Panc1 (cell line): ENCODE data around the gene NCAPH2. TPM values are rescaled to one million over a fixed set of nuclear protein-coding genes. Genes with fewer than 3 reads are reported as not detected.

ENCODE experiments used
- ATAC-seq: fragments of 200-7000 bp; cut with Tn5 transposase; 2 replicates; pipeline ENCODE4 v1.9.1; 2020; ENCODE audit warnings: mild to moderate bottlenecking, moderate library complexity
- BruUV-seq: library from RNA; stranded (reverse); fragments of 400-500 nt; replicated peaks from 2 replicates; lab custom pipeline; 2021; lab: Mats Ljungman, UMichigan
- CTCF ChIA-PET: fragments of 300-600 bp; sonication (Branson Sonifier 250); formaldehyde crosslinking; loops from one replicate; lab custom pipeline; 2022; ENCODE audit warnings: antibody characterized with exemption; lab: Charles Lee
- POLR2A ChIA-PET: fragments of 300-600 bp; sonication (Branson Sonifier 250); formaldehyde crosslinking; loops from one replicate; lab custom pipeline; 2022; ENCODE audit warnings: antibody characterized with exemption; lab: Charles Lee
- DNase-seq: peaks from one replicate; pipeline ENCODE4 v3.0.0-alpha.2; 2010; ENCODE audit warnings: low read depth, low spot score
- H3K27ac ChIP-seq: 2 replicates; pipeline ENCODE4 v1.5.1; 2011; ENCODE audit warnings: mild to moderate bottlenecking, low read length, inconsistent platforms
- H3K27me3 ChIP-seq: fragments of 200-500 bp; sonication (Bioruptor generic); 2 replicates; pipeline ENCODE4 v1.6.0; 2014; ENCODE audit warnings: low read length, inconsistent platforms; ENCODE audit not compliant: control insufficient read depth, insufficient read depth
- H3K36me3 ChIP-seq: fragments of 200-500 bp; sonication (Bioruptor generic); 2 replicates; pipeline ENCODE4 v1.5.1; 2014; ENCODE audit warnings: inconsistent platforms, mild to moderate bottlenecking, low read length, moderate library complexity; ENCODE audit not compliant: control insufficient read depth, insufficient read depth
- H3K4me1 ChIP-seq: 2 replicates; pipeline ENCODE4 v1.5.1; 2011; ENCODE audit warnings: inconsistent platforms, mild to moderate bottlenecking, low read length, moderate library complexity; ENCODE audit not compliant: control insufficient read depth, insufficient read depth
- H3K4me3 ChIP-seq, 2 experiments: 2 replicates each; pipeline ENCODE4 v1.5.1; 2011 to 2012; ENCODE audit warnings: low read depth in 2 of 2, low read length in 2 of 2, mild to moderate bottlenecking in 2 of 2, inconsistent platforms in 1 of 2, moderate library complexity in 1 of 2
- H3K9me3 ChIP-seq: fragments of 200-500 bp; sonication (Bioruptor generic); 2 replicates; pipeline ENCODE4 v1.5.1; 2014; ENCODE audit warnings: low read depth, mild to moderate bottlenecking, inconsistent platforms, low read length, moderate library complexity; ENCODE audit not compliant: control insufficient read depth, insufficient read depth
- POLR2AphosphoS5 ChIP-seq: IDR thresholded peaks from 2 replicates; pipeline ENCODE4 v1.6.1; 2012; ENCODE audit warnings: mild to moderate bottlenecking, low read depth, low read length, moderate library complexity
- SIN3A ChIP-seq: IDR thresholded peaks from 2 replicates; pipeline ENCODE4 v1.6.1; 2012; ENCODE audit warnings: low read depth, mild to moderate bottlenecking, low read length, moderate library complexity, borderline replicate concordance; ENCODE audit not compliant: insufficient read depth
- TCF7L2 ChIP-seq: IDR thresholded peaks from 2 replicates; pipeline ENCODE4 v1.6.1; 2011; ENCODE audit warnings: mild to moderate bottlenecking, low read depth, low read length, inconsistent platforms
- in situ Hi-C: cut with HindIII; loops from 2 replicates; pipeline ENCODE4 v1.10.0; 2016; ENCODE audit warnings: low sequenced_read_pairs, low pct_unique_long_range_greater_than_20kb
- intact Hi-C: fragments of 100-400 bp; cut with micrococcal nuclease; formaldehyde crosslinking; loops from one replicate; pipeline ENCODE4 v1.10.0; 2022; ENCODE audit not compliant: unreplicated experiment
- total RNA-seq: library from RNA; stranded (reverse); gene quantifications from one replicate; pipeline ENCODE4 v1.2.1, GENCODE V29; 2021; ENCODE audit not compliant: unreplicated experiment
- TF ChIP-seq, protein P1 (sequence below): fragments of 450-650 bp; IDR thresholded peaks from 2 replicates; pipeline ENCODE4 v1.5.1; 2017; ENCODE audit warnings: mild to moderate bottlenecking
- TF ChIP-seq, protein P2 (sequence below), 2 experiments: IDR thresholded peaks; 2 replicates each; pipeline ENCODE4 v1.6.1; 2011 to 2012; ENCODE audit warnings: low read depth in 2 of 2, control low read depth in 1 of 2, low read length in 1 of 2, mild to moderate bottlenecking in 1 of 2, moderate library complexity in 1 of 2; ENCODE audit not compliant: insufficient read depth in 1 of 2

Gene NCAPH2
- total RNA-seq, 1 experiment from 2014 or later, result 55.6 TPM

DNA sequence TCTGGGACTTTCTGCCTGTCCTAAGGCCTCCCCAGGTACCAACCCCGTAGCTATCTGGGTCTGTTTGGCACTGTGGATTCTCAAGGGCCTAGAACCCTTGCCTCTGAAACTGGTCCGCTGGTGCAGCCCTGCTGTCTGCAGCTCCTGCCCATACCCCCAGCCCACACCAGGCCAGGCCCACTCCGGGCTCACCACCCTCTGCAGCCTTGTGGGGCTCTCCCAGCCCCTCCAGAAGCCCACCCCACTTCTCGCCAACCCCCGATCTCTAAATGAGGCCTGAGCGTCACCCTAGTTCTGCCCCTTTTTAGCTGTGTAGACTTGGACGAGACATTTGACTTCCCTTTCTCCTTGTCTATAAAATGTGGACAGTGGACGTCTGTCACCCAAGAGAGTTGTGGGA, 42.4 kb downstream of the NCAPH2 start:
- in situ Hi-C loops, result no loop called here
- Histone ChIP-seq H3K36me3 (no peaks in the 10 kb centered on the region), H3K27me3 (no peaks in the 10 kb centered on the region), H3K4me1 (peaks cover 4% of the 10 kb centered on the region; the same call in 1 of the 2 replicates), H3K4me3 (no peak overlapping the region), H3K27ac (no peak overlapping the region), H3K9me3 (no peaks in the 10 kb centered on the region)
- intact Hi-C loops, result no loop called here
- TF ChIP-seq, protein P1, sequence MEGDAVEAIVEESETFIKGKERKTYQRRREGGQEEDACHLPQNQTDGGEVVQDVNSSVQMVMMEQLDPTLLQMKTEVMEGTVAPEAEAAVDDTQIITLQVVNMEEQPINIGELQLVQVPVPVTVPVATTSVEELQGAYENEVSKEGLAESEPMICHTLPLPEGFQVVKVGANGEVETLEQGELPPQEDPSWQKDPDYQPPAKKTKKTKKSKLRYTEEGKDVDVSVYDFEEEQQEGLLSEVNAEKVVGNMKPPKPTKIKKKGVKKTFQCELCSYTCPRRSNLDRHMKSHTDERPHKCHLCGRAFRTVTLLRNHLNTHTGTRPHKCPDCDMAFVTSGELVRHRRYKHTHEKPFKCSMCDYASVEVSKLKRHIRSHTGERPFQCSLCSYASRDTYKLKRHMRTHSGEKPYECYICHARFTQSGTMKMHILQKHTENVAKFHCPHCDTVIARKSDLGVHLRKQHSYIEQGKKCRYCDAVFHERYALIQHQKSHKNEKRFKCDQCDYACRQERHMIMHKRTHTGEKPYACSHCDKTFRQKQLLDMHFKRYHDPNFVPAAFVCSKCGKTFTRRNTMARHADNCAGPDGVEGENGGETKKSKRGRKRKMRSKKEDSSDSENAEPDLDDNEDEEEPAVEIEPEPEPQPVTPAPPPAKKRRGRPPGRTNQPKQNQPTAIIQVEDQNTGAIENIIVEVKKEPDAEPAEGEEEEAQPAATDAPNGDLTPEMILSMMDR, result no peak
- no peak for TF ChIP-seq SIN3A
- TF ChIP-seq, protein P2, sequence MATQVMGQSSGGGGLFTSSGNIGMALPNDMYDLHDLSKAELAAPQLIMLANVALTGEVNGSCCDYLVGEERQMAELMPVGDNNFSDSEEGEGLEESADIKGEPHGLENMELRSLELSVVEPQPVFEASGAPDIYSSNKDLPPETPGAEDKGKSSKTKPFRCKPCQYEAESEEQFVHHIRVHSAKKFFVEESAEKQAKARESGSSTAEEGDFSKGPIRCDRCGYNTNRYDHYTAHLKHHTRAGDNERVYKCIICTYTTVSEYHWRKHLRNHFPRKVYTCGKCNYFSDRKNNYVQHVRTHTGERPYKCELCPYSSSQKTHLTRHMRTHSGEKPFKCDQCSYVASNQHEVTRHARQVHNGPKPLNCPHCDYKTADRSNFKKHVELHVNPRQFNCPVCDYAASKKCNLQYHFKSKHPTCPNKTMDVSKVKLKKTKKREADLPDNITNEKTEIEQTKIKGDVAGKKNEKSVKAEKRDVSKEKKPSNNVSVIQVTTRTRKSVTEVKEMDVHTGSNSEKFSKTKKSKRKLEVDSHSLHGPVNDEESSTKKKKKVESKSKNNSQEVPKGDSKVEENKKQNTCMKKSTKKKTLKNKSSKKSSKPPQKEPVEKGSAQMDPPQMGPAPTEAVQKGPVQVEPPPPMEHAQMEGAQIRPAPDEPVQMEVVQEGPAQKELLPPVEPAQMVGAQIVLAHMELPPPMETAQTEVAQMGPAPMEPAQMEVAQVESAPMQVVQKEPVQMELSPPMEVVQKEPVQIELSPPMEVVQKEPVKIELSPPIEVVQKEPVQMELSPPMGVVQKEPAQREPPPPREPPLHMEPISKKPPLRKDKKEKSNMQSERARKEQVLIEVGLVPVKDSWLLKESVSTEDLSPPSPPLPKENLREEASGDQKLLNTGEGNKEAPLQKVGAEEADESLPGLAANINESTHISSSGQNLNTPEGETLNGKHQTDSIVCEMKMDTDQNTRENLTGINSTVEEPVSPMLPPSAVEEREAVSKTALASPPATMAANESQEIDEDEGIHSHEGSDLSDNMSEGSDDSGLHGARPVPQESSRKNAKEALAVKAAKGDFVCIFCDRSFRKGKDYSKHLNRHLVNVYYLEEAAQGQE (IDR thresholded peaks at IDR 0.05; ENCODE audit: insufficient read depth in 1 of 2, low read depth in 2 of 2, low read length in 1 of 2), result no peak
- ATAC-seq (no peak), DNase-seq (no peak)
- ChIA-PET CTCF (no interaction called here), POLR2A (interaction anchor here (0.6 kb wide), 1 partner anchor 51 kb away, joined by 10 read pairs; no protein-coding TSS in a partner anchor)
- BruUV-seq, result no TSS peak

DNA sequence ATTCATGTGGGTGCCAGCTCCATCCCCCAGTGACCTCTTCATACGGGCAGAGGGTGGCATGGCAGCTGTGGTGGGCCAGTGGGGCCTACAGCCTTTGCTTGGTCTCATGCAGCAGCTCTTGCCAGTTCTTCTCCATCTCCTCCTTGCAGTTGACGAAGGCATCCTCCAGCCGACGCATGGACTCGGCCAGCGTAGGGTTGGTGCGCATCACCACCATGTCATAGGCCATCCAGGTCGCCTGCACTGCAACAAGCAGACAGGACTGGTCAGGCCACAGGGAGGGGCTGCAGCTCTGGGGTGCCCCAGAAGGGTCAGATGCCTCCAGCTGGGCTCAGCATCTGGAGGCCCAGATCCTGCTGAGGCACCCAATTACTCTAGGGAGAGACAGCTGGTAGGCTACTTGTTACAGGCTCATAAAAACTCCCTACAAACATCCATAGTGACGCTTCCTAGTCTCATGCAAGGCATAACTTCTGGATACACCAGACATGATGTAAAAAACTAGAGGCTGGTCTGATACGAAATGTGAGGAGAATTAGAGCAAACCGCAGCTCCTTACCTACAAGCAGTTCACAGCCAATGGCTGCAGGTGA, 43.2 kb downstream of the NCAPH2 start:
- ATAC-seq, result no peak
- peaks cover under 1% of the 10 kb centered on the region; the same call in 1 of the 2 replicates for H3K4me1 ChIP-seq
- CTCF ChIA-PET, result no interaction called here

More for the DNA sequence above, 43.2 kb downstream of the NCAPH2 start:
- no peak overlapping the region for H3K27ac ChIP-seq
- no peak for DNase-seq
- intact Hi-C loops, result no loop called here
- TF ChIP-seq TCF7L2 (no peak), SIN3A (no peak), POLR2AphosphoS5 (no peak)
- TF ChIP-seq, protein P2 (IDR thresholded peaks at IDR 0.05; ENCODE audit: insufficient read depth in 1 of 2, low read depth in 2 of 2, low read length in 1 of 2), result no peak
- TF ChIP-seq, protein P1, result no peak
- no peaks in the 10 kb centered on the region for H3K27me3 ChIP-seq
- no TSS peak for BruUV-seq
- POLR2A ChIA-PET, result interaction anchor here (0.6 kb wide), 1 partner anchor 52 kb away, joined by 10 read pairs; no protein-coding TSS in a partner anchor
- in situ Hi-C loops, result no loop called here
- H3K36me3 ChIP-seq, result no peaks in the 10 kb centered on the region
- H3K9me3 ChIP-seq, result no peaks in the 10 kb centered on the region
- H3K4me3 ChIP-seq, result no peak overlapping the region
